ENCODE measurements around the gene WIPF3. TPM values are rescaled to one million over a fixed set of nuclear protein-coding genes. Genes with fewer than 3 reads are reported as not detected.

Gene WIPF3
- total and polyA plus RNA-seq, 7 experiments from 2014 or later = 0.08 TPM; not detected in 6

- no peaks in the 10 kb centered on the region for H3K4me1 Mint-ChIP-seq
- no peaks in the 10 kb centered on the region for H3K36me3 ChIP-seq (ENCODE audit: control insufficient read depth in 2 of 3, insufficient read depth in 3 of 3, low read length in 3 of 3)
- H3K9me3 ChIP-seq (ENCODE audit: control insufficient read depth in 2 of 3, low read length in 3 of 3) = no peaks in the 10 kb centered on the region
- CTCF ChIA-PET = no interaction called here
- no peaks in the 10 kb centered on the region for H3K4me1 ChIP-seq (ENCODE audit: control insufficient read depth in 2 of 2, insufficient read depth in 2 of 2, low read length in 2 of 2)
- H3K4me3 Mint-ChIP-seq = no peak overlapping the region
- no peak overlapping the region for H3K4me3 ChIP-seq (ENCODE audit: low read length)
- H3K27me3 ChIP-seq (ENCODE audit: control insufficient read depth in 2 of 2, insufficient read depth in 2 of 2, low read length in 2 of 2) = no peaks in the 10 kb centered on the region
- peaks cover 15 to 50% (median 34%) of the 10 kb centered on the region in 5 donors for H3K27me3 Mint-ChIP-seq
- H3K36me3 Mint-ChIP-seq = peaks cover 0 to 6% (median 0%) of the 10 kb centered on the region in 5 donors
- H3K9me3 Mint-ChIP-seq = peaks cover 0 to 12% (median 2%) of the 10 kb centered on the region in 11 donors
- intact Hi-C loops (cut with micrococcal nuclease) = no loop called here
- H3K27ac ChIP-seq (ENCODE audit: low read depth, low read length) = no peak overlapping the region
- POLR2A ChIA-PET = no interaction called here
- ATAC-seq = no peak
- no peak for DNase-seq
- no peak overlapping the region for H3K27ac Mint-ChIP-seq
Observed at GRCh38 chr7:29779017-29779416, 27.3 kb upstream of the WIPF3 start.

DNA sequence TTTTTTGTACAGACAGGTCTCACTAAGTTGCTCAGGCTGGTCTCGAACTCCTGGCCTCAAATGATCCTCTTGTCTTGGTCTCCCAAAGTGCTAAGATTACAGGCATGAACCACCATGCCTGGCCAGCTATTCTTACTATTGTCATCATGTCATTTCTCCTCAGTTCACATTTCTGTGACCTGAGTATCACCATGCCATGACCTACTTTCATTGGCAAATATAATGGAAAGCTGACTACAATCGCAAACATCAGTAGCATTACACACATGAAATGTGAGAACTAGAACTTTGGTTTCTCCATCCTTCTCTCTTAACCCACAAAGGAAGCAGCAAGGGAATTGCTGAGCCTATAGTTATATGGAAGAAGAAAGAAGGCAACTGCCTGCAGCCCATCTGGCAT, 26.0 kb upstream of the WIPF3 start:
- intact Hi-C loops (cut with micrococcal nuclease) = no loop called here
- no peak for DNase-seq
- Mint-ChIP-seq H3K27me3 (peaks cover 15 to 43% (median 31%) of the 10 kb centered on the region in 5 donors), H3K4me1 (no peaks in the 10 kb centered on the region), H3K9me3 (peaks cover 0 to 6% (median 0%) of the 10 kb centered on the region in 11 donors), H3K36me3 (no peaks in the 10 kb centered on the region), H3K4me3 (no peak overlapping the region), H3K27ac (no peak overlapping the region)
- no peak overlapping the region for H3K4me3 ChIP-seq (ENCODE audit: low read length)
- no peak overlapping the region for H3K27ac ChIP-seq (ENCODE audit: low read depth, low read length)
- no peaks in the 10 kb centered on the region for H3K9me3 ChIP-seq (ENCODE audit: control insufficient read depth in 2 of 3, low read length in 3 of 3)
- POLR2A ChIA-PET = no interaction called here
- ATAC-seq = no peak
- no peaks in the 10 kb centered on the region for H3K27me3 ChIP-seq (ENCODE audit: control insufficient read depth in 2 of 2, insufficient read depth in 2 of 2, low read length in 2 of 2)
- H3K4me1 ChIP-seq (ENCODE audit: control insufficient read depth in 2 of 2, insufficient read depth in 2 of 2, low read length in 2 of 2) = no peaks in the 10 kb centered on the region
- CTCF ChIA-PET = no interaction called here
- no peaks in the 10 kb centered on the region for H3K36me3 ChIP-seq (ENCODE audit: control insufficient read depth in 2 of 3, insufficient read depth in 3 of 3, low read length in 3 of 3)

DNA sequence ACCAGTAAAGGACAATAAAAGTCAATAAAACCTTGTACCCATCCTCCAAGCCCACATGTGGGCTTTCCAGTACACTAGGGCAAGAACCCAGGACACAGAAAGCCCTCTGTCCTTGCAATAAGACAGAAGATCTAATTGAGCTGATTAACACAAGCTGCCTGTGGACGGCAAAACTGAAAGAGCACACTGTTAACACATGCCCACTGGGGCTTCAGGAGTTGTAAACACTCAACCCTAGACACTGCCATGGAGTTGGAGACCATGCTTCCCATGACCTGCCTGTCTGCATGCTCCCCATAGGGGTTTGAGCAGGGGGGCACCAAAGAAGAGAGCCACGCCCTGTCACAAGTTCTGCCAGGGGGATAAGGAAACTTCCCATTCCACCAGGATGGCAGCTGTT, 22.6 kb upstream of the WIPF3 start:
- peaks cover 0 to 1% (median 0%) of the 10 kb centered on the region in 11 donors for H3K9me3 Mint-ChIP-seq
- peaks cover 5 to 24% (median 16%) of the 10 kb centered on the region in 5 donors for H3K27me3 Mint-ChIP-seq
- intact Hi-C loops (cut with micrococcal nuclease) = no loop called here
- Histone ChIP-seq H3K36me3 (ENCODE audit: control insufficient read depth in 2 of 3, insufficient read depth in 3 of 3, low read length in 3 of 3) (no peaks in the 10 kb centered on the region), H3K27me3 (ENCODE audit: control insufficient read depth in 2 of 2, insufficient read depth in 2 of 2, low read length in 2 of 2) (no peaks in the 10 kb centered on the region), H3K4me3 (ENCODE audit: low read length) (no peak overlapping the region), H3K9me3 (ENCODE audit: control insufficient read depth in 2 of 3, low read length in 3 of 3) (no peaks in the 10 kb centered on the region), H3K4me1 (ENCODE audit: control insufficient read depth in 2 of 2, insufficient read depth in 2 of 2, low read length in 2 of 2) (no peaks in the 10 kb centered on the region), H3K27ac (ENCODE audit: low read depth, low read length) (no peak overlapping the region)
- no peak for ATAC-seq
- ChIA-PET CTCF (no interaction called here), POLR2A (no interaction called here)
- no peak overlapping the region for H3K4me3 Mint-ChIP-seq
- H3K27ac Mint-ChIP-seq = no peak overlapping the region
- DNase-seq = no peak
- no peaks in the 10 kb centered on the region for H3K4me1 Mint-ChIP-seq
- no peaks in the 10 kb centered on the region for H3K36me3 Mint-ChIP-seq

- Mint-ChIP-seq H3K9me3 (no peaks in the 10 kb centered on the region), H3K4me3 (no peak overlapping the region), H3K36me3 (no peaks in the 10 kb centered on the region), H3K27me3 (peaks cover 0 to 9% (median 6%) of the 10 kb centered on the region in 5 donors), H3K27ac (no peak overlapping the region), H3K4me1 (no peaks in the 10 kb centered on the region)
- Histone ChIP-seq H3K4me3 (ENCODE audit: low read length) (no peak overlapping the region), H3K36me3 (ENCODE audit: control insufficient read depth in 2 of 3, insufficient read depth in 3 of 3, low read length in 3 of 3) (no peaks in the 10 kb centered on the region), H3K4me1 (ENCODE audit: control insufficient read depth in 2 of 2, insufficient read depth in 2 of 2, low read length in 2 of 2) (no peaks in the 10 kb centered on the region), H3K27ac (ENCODE audit: low read depth, low read length) (no peak overlapping the region), H3K9me3 (ENCODE audit: control insufficient read depth in 2 of 3, low read length in 3 of 3) (no peaks in the 10 kb centered on the region), H3K27me3 (ENCODE audit: control insufficient read depth in 2 of 2, insufficient read depth in 2 of 2, low read length in 2 of 2) (no peaks in the 10 kb centered on the region)
- ChIA-PET CTCF (interaction anchor here (0.6 kb wide), 1 partner anchor 76 kb away, joined by 3 read pairs; no protein-coding TSS in a partner anchor), POLR2A (no interaction called here)
- intact Hi-C loops (cut with micrococcal nuclease) = no loop called here
- no peak for ATAC-seq
- no peak for DNase-seq
Observed at GRCh38 chr7:29793507-29793906, 12.8 kb upstream of the WIPF3 start.

DNA sequence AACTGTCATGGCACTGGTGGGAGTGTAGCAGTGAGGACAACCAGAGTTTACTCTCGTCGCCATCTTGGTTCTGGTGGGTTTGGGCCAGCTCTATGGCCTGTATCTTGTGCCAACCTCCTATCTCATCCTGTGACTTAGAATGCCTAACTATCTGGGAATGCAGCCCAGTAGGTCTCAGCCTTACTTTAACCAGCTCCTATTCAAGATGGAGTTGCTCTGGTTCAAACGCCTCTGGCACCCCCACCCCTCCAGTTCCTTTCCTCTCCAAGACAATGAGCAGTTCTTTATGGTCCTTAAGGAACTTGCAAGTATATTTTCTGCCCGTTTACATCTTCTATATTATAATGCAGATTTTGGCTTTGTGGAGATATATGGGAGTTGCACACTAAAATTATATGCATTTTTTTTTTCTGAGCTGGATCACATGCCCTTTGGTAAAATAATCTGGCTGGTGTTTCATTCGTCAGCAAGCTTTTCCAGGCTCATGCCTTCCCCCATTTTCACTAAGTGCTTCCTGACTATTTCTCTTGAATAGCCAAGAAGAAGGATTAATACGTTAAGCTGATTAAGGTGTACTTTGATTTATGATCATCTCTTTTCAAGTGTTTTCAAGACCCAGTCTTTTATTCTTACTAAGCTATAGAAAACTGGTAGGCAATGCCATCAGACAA, 11.2 kb upstream of the WIPF3 start:
- CTCF ChIA-PET = no interaction called here

GRCh38 chr7:29795696-29796580, 10.4 kb upstream of the WIPF3 start:
- Histone ChIP-seq H3K9me3 (ENCODE audit: control insufficient read depth in 2 of 3, low read length in 3 of 3) (no peaks in the 10 kb centered on the region), H3K27ac (ENCODE audit: low read depth, low read length) (no peak overlapping the region), H3K4me3 (ENCODE audit: low read length) (no peak overlapping the region), H3K36me3 (ENCODE audit: control insufficient read depth in 2 of 3, insufficient read depth in 3 of 3, low read length in 3 of 3) (no peaks in the 10 kb centered on the region), H3K27me3 (ENCODE audit: control insufficient read depth in 2 of 2, insufficient read depth in 2 of 2, low read length in 2 of 2) (no peaks in the 10 kb centered on the region), H3K4me1 (ENCODE audit: control insufficient read depth in 2 of 2, insufficient read depth in 2 of 2, low read length in 2 of 2) (no peaks in the 10 kb centered on the region)
- ChIA-PET CTCF (no interaction called here), POLR2A (no interaction called here)
- Mint-ChIP-seq H3K4me1 (no peaks in the 10 kb centered on the region), H3K36me3 (no peaks in the 10 kb centered on the region), H3K9me3 (no peaks in the 10 kb centered on the region), H3K27me3 (peaks cover 10 to 17% (median 12%) of the 10 kb centered on the region in 5 donors), H3K27ac (no peak overlapping the region), H3K4me3 (no peak overlapping the region)
- intact Hi-C loops (cut with micrococcal nuclease) = no loop called here
- ATAC-seq = no peak
- no peak for DNase-seq

More for the DNA sequence above, 11.2 kb upstream of the WIPF3 start:
- Mint-ChIP-seq H3K4me1 (no peaks in the 10 kb centered on the region), H3K4me3 (no peak overlapping the region), H3K27ac (no peak overlapping the region), H3K9me3 (no peaks in the 10 kb centered on the region), H3K36me3 (no peaks in the 10 kb centered on the region), H3K27me3 (peaks cover 5 to 13% (median 10%) of the 10 kb centered on the region in 5 donors)
- Histone ChIP-seq H3K36me3 (ENCODE audit: control insufficient read depth in 2 of 3, insufficient read depth in 3 of 3, low read length in 3 of 3) (no peaks in the 10 kb centered on the region), H3K4me3 (ENCODE audit: low read length) (no peak overlapping the region), H3K27ac (ENCODE audit: low read depth, low read length) (no peak overlapping the region), H3K9me3 (ENCODE audit: control insufficient read depth in 2 of 3, low read length in 3 of 3) (no peaks in the 10 kb centered on the region), H3K4me1 (ENCODE audit: control insufficient read depth in 2 of 2, insufficient read depth in 2 of 2, low read length in 2 of 2) (no peaks in the 10 kb centered on the region), H3K27me3 (ENCODE audit: control insufficient read depth in 2 of 2, insufficient read depth in 2 of 2, low read length in 2 of 2) (no peaks in the 10 kb centered on the region)
- intact Hi-C loops (cut with micrococcal nuclease) = no loop called here
- POLR2A ChIA-PET = no interaction called here
- DNase-seq (no peak), ATAC-seq (no peak)

Data from naive thymus-derived CD4-positive, alpha-beta T cell (primary cell).